IMR-90 (cell line): ENCODE data around the gene FBXL14. TPM values are rescaled to one million over a fixed set of nuclear protein-coding genes. Genes with fewer than 3 reads are reported as not detected.
A peak's percentile ranks its signal among the peaks of the same experiment; 100 is the strongest.

Experiments
- ATAC-seq: fragments of 200-7000 bp; cut with Tn5 transposase; 2 replicates; pipeline ENCODE4 v1.9.1; 2020; ENCODE audit warnings: low read depth, mild to moderate bottlenecking, moderate library complexity
- BruUV-seq: library from RNA; stranded (reverse); fragments of 400-500 nt; replicated peaks from 2 replicates; lab custom pipeline; 2021; lab: Mats Ljungman, UMichigan
- CTCF ChIA-PET: fragments of 300-600 bp; formaldehyde crosslinking; extraction: SDS; loops from one replicate; lab custom pipeline; 2021; ENCODE audit warnings: antibody characterized with exemption; lab: Yijun Ruan, JAX
- POLR2A ChIA-PET: fragments of 300-600 bp; sonication (Branson Sonifier 250); formaldehyde crosslinking; loops from one replicate; lab custom pipeline; 2022; ENCODE audit warnings: antibody characterized with exemption; ENCODE audit not compliant: unreplicated experiment; lab: Charles Lee
- DNase-seq: peaks from one replicate; pipeline ENCODE4 v3.0.0; 2013
- H2AFZ ChIP-seq: replicated peaks from 2 replicates; pipeline ENCODE3; 2013; ENCODE audit warnings: low read length, mild to moderate bottlenecking; ENCODE audit not compliant: poor library complexity
- H2AK5ac ChIP-seq: 2 replicates; pipeline ENCODE4 v1.6.1; 2013; ENCODE audit warnings: low read depth, low read length, inconsistent platforms
- H2AK9ac ChIP-seq: replicated peaks from 2 replicates; pipeline ENCODE3; 2013; ENCODE audit warnings: mild to moderate bottlenecking, low read depth, low read length, moderate library complexity; ENCODE audit not compliant: poor library complexity
- H2BK120ac ChIP-seq: 2 replicates; pipeline ENCODE4 v1.6.1; 2013; ENCODE audit warnings: low read depth, low read length, inconsistent platforms
- H2BK15ac ChIP-seq: 3 replicates; pipeline ENCODE4 v1.6.1; 2013; ENCODE audit warnings: low read depth, low read length, inconsistent platforms
- H2BK20ac ChIP-seq: 2 replicates; pipeline ENCODE4 v1.6.1; 2013; ENCODE audit warnings: low read depth, mild to moderate bottlenecking, inconsistent platforms, low read length, moderate library complexity
- H2BK5ac ChIP-seq: 2 replicates; pipeline ENCODE4 v1.6.1; 2013; ENCODE audit warnings: mild to moderate bottlenecking, low read depth, low read length, inconsistent platforms; ENCODE audit not compliant: poor library complexity, severe bottlenecking
- H3K14ac ChIP-seq: replicated peaks from 2 replicates; pipeline ENCODE4 v1.6.1; 2013; ENCODE audit warnings: low read depth, low read length, inconsistent platforms
- H3K18ac ChIP-seq: 2 replicates; pipeline ENCODE4 v1.6.1; 2013; ENCODE audit warnings: low read depth, low read length, control low read depth
- H3K23ac ChIP-seq: 2 replicates; pipeline ENCODE4 v1.6.1; 2013; ENCODE audit warnings: low read depth, low read length, inconsistent platforms
- H3K27ac ChIP-seq: 2 replicates; pipeline ENCODE4 v1.5.1; 2013; ENCODE audit warnings: mild to moderate bottlenecking, control low read depth, low read length; ENCODE audit not compliant: insufficient read depth
- H3K27me3 ChIP-seq: 2 replicates; pipeline ENCODE4 v1.6.1; 2013; ENCODE audit warnings: low read length; ENCODE audit not compliant: control insufficient read depth, insufficient read depth
- H3K36me3 ChIP-seq: 2 replicates; pipeline ENCODE4 v1.6.1; 2013; ENCODE audit warnings: low read length, mixed read lengths; ENCODE audit not compliant: control insufficient read depth, insufficient read depth
- H3K4ac ChIP-seq: 2 replicates; pipeline ENCODE4 v1.6.1; 2013; ENCODE audit warnings: low read depth, low read length, inconsistent platforms
- H3K4me1 ChIP-seq: 2 replicates; pipeline ENCODE4 v1.6.1; 2013; ENCODE audit warnings: low read length, mixed read lengths; ENCODE audit not compliant: control insufficient read depth, insufficient read depth
- H3K4me2 ChIP-seq: 2 replicates; pipeline ENCODE4 v1.6.1; 2013; ENCODE audit warnings: low read depth, mild to moderate bottlenecking, control low read depth, low read length, moderate library complexity
- H3K4me3 ChIP-seq: 2 replicates; pipeline ENCODE4 v1.5.1; 2013; ENCODE audit warnings: low read depth, mild to moderate bottlenecking, control low read depth, low read length, moderate library complexity; ENCODE audit not compliant: insufficient read depth
- H3K56ac ChIP-seq: 2 replicates; pipeline ENCODE4 v1.6.1; 2013; ENCODE audit warnings: low read length, inconsistent platforms; ENCODE audit not compliant: insufficient read depth; ENCODE audit errors: extremely low read depth
- H3K79me1 ChIP-seq, 2 experiments: 2 replicates each; pipeline ENCODE4 v1.6.1; 2013; ENCODE audit warnings: low read length in 2 of 2, inconsistent platforms in 1 of 2, low read depth in 1 of 2
- H3K9ac ChIP-seq: 2 replicates; pipeline ENCODE4 v1.6.1; 2013; ENCODE audit warnings: low read depth, low read length, control low read depth
- H3K9me1 ChIP-seq: 2 replicates; pipeline ENCODE4 v1.6.1; 2013; ENCODE audit warnings: low read length, inconsistent platforms; ENCODE audit not compliant: insufficient read depth
- H3K9me3 ChIP-seq: 2 replicates; pipeline ENCODE4 v1.6.1; 2013; ENCODE audit warnings: low read length; ENCODE audit not compliant: control insufficient read depth, insufficient read depth
- H4K20me1 ChIP-seq: 2 replicates; pipeline ENCODE4 v1.6.1; 2013; ENCODE audit warnings: low read length, inconsistent platforms; ENCODE audit not compliant: insufficient read depth
- H4K5ac ChIP-seq: 2 replicates; pipeline ENCODE4 v1.6.1; 2013; ENCODE audit warnings: mild to moderate bottlenecking, low read depth, low read length, control low read depth
- H4K8ac ChIP-seq, 2 experiments: 2 replicates each; pipeline ENCODE4 v1.6.1; 2013; ENCODE audit warnings: low read depth in 2 of 2, low read length in 2 of 2, control low read depth in 1 of 2, inconsistent platforms in 1 of 2
- H4K91ac ChIP-seq: 2 replicates; pipeline ENCODE4 v1.6.1; 2013; ENCODE audit warnings: low read depth, low read length, inconsistent platforms; ENCODE audit not compliant: insufficient read depth
- BHLHE40 ChIP-seq: fragments of 150-350 bp; IDR thresholded peaks from 2 replicates; pipeline ENCODE4 v1.6.1; 2016; ENCODE audit warnings: mild to moderate bottlenecking, low read depth, low read length
- CEBPB ChIP-seq: IDR thresholded peaks from 2 replicates; pipeline ENCODE4 v1.6.1; 2012; ENCODE audit warnings: low read depth, low read length, improper control_type of control experiment
- CHD1 ChIP-seq: IDR thresholded peaks from 2 replicates; pipeline ENCODE4 v1.6.1; 2012; ENCODE audit warnings: low read depth, low read length, improper control_type of control experiment
- ELK1 ChIP-seq: fragments of 150-350 bp; IDR thresholded peaks from 2 replicates; pipeline ENCODE4 v1.6.1; 2016; ENCODE audit warnings: low read depth, mild to moderate bottlenecking, low read length, moderate library complexity, borderline replicate concordance
- MAFK ChIP-seq: IDR thresholded peaks from 2 replicates; pipeline ENCODE4 v1.6.1; 2012; ENCODE audit warnings: low read depth, low read length, improper control_type of control experiment
- MXI1 ChIP-seq: IDR thresholded peaks from 2 replicates; pipeline ENCODE4 v1.6.1; 2012; ENCODE audit warnings: low read depth, mild to moderate bottlenecking, low read length, moderate library complexity, borderline replicate concordance
- NFE2L2 ChIP-seq: fragments of 150-350 bp; IDR thresholded peaks from 2 replicates; pipeline ENCODE4 v1.6.1; 2016; ENCODE audit warnings: low read depth, mild to moderate bottlenecking, low read length
- POLR2A ChIP-seq: IDR thresholded peaks from 2 replicates; pipeline ENCODE4 v1.6.1; 2012; ENCODE audit warnings: mild to moderate bottlenecking, low read depth, low read length
- RCOR1 ChIP-seq: IDR thresholded peaks from 2 replicates; pipeline ENCODE4 v1.6.1; 2012; ENCODE audit warnings: mild to moderate bottlenecking, low read length, improper control_type of control experiment; ENCODE audit not compliant: insufficient replicate concordance
- SMC3 ChIP-seq: fragments of 150-350 bp; IDR thresholded peaks from 2 replicates; pipeline ENCODE4 v1.6.1; 2016; ENCODE audit warnings: low read depth, mild to moderate bottlenecking, antibody characterized with exemption, low read length, moderate library complexity
- WGBS, 2 experiments: methylation state at CpG; one replicate each; pipeline versions ENCODE4 v1.1.5 to v1.1.7; 2013; ENCODE audit warnings: missing lambda C conversion rate in 2 of 2; ENCODE audit not compliant: insufficient read length in 1 of 2; ENCODE audit errors: extremely low coverage in 2 of 2; 5-methylcytosine and 5-hydroxymethylcytosine counted together
- dilution Hi-C: fragments of 300-500 bp; cut with HindIII; formaldehyde crosslinking; loops from one replicate; pipeline ENCODE4 v1.14.3; 2018; ENCODE audit warnings: low sequenced_read_pairs; ENCODE audit not compliant: unreplicated experiment
- in situ Hi-C: fragments of 300-500 bp; cut with MboI; formaldehyde crosslinking; loops from 3 replicates; pipeline ENCODE4 v1.14.3; 2019; ENCODE audit warnings: low sequenced_read_pairs, inconsistent platforms, mixed read lengths
- intact Hi-C: fragments of 100-400 bp; cut with micrococcal nuclease; formaldehyde crosslinking; loops from 2 replicates; pipeline ENCODE4 v1.10.0; 2022
- polyA plus RNA-seq, 3 experiments: library from polyadenylated mRNA; depleted of rRNA; stranded (reverse); fragments of >200 nt; gene quantifications; 2 replicates each; pipeline ENCODE4 v1.2.3, GENCODE V29; 2012; ENCODE audit warnings: low replicate concordance in 1 of 3
- total RNA-seq: library from RNA; depleted of rRNA; stranded (reverse); fragments of >200 nt; gene quantifications from 2 replicates; pipeline ENCODE4 v1.2.3, GENCODE V29; 2012
- TF ChIP-seq, protein P1 (sequence below): conservative IDR thresholded peaks from 2 replicates; pipeline ENCODE4 v1.5.1; 2012; ENCODE audit warnings: mild to moderate bottlenecking, low read depth, low read length, improper control_type of control experiment
- TF ChIP-seq, protein P2 (sequence below): fragments of 150-350 bp; IDR thresholded peaks from 2 replicates; pipeline ENCODE4 v1.6.1; 2017; ENCODE audit warnings: mild to moderate bottlenecking, antibody characterized with exemption, low read length, low read depth

Gene FBXL14
- total and polyA plus RNA-seq, 2 of the 4 experiments (the other 2 are of a cell fraction), result 4.7 to 7.3 TPM

DNA sequence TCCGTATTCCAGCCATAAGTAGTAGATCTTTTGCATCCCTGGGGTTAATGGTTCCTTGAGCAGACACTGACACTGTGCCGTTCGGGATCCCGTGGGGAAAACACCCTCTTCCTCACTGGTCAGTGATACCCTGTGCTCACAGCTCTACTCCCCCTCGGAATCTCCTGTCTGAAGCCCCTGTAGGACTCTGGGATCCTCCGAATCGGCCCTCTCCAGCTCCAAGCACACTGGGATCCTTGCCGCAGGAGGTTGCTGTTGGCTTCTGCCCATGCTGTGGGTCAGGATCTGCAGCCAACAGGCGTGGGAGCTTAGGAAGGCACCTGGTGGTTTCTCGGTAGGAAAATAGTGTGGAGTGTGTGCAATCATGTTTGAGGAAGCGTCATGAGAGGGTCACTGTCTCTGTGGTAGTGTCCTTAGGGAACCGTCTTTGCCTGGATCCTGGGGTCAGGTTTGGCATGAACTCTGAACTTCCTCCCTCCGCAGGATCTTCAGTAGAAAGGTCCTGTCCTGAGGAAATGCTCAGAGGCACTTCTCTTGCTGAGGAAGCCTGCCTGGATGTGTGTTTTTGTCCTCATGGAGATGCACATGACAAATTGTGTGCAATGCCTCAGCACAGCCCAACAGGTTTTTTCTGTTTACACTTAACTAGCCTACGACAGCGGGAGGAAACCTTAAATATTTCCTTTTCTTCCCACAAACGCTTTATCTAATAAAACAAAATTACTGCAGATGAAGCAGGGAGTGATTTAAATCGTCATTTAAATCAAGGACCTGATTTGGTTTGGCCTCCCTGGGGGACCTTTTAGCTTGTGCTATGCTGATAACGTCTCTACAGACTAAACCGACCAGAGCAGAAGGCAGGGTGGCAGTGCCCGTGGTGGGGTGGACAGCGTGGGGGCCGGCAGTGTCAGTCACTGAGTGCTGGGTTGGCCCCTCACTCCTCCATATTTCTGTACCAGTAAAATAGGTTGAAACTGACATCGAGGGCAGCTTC is 18.7 kb downstream of the FBXL14 start:
- peak overlapping the region; percentile 71 for H2AFZ ChIP-seq
- H2BK120ac ChIP-seq, result peak overlapping the region; percentile 85
- WGBS, 2 experiments, result 17% methylated on average over 1 of the region's 23 CpGs; no CpG with 5 or more reads in 1 of the 2 experiments
- DNase-seq (peak; percentile 75), ATAC-seq (peak; percentile 16)
- peak overlapping the region; percentile 74 for H3K27ac ChIP-seq
- peak overlapping the region; percentile 34; the same call in 1 of the 3 replicates for H2BK15ac ChIP-seq
- no peaks in the 10 kb centered on the region for H3K27me3 ChIP-seq
- peak overlapping the region; percentile 75 for H3K4me2 ChIP-seq
- ChIA-PET POLR2A (no interaction called here), CTCF (interaction anchor here (1.4 kb wide), 1 partner anchor 458 kb away, joined by 6 read pairs; no protein-coding TSS in a partner anchor)
- peak overlapping the region; percentile 24; the same call in 1 of the 2 replicates for H3K56ac ChIP-seq
- H3K18ac ChIP-seq, result peak overlapping the region; percentile 40
- H3K14ac ChIP-seq, result peak overlapping the region; percentile 82
- H4K8ac ChIP-seq, result peak overlapping the region; percentile 11 to 81; a peak in 3 of 4 replicates
- peaks cover 26 to 75% of the 10 kb centered on the region in 2 experiments for H3K79me1 ChIP-seq
- dilution Hi-C loops, result no loop called here
- H2AK9ac ChIP-seq, result peak overlapping the region; percentile 74
- in situ Hi-C loops, result loop anchor here (25.0 kb wide), 1 partner anchor 663 kb away; no protein-coding TSS in a partner anchor
- no TSS peak for BruUV-seq
- no peaks in the 10 kb centered on the region for H3K36me3 ChIP-seq
- peak overlapping the region; percentile 11 for H3K9ac ChIP-seq
- intact Hi-C loops, result loop anchor here (2.0 to 5.0 kb wide), 3 partner anchors 43 to 293 kb away; no protein-coding TSS in a partner anchor
- H3K4me3 ChIP-seq, result peak overlapping the region; percentile 5; the same call in 1 of the 2 replicates
- peaks cover 35% of the 10 kb centered on the region; the same call in 1 of the 2 replicates for H4K20me1 ChIP-seq
- peak overlapping the region; percentile 66 for H2BK20ac ChIP-seq
- H3K4ac ChIP-seq, result peak overlapping the region; percentile 81
- H3K23ac ChIP-seq, result peak overlapping the region; percentile 64
- H2AK5ac ChIP-seq, result peak overlapping the region; percentile 65
- H4K5ac ChIP-seq, result peak overlapping the region; percentile 43
- peak overlapping the region; percentile 49 for H4K91ac ChIP-seq
- H3K4me1 ChIP-seq, result peaks cover 27% of the 10 kb centered on the region
- no peaks in the 10 kb centered on the region for H3K9me3 ChIP-seq
- peaks cover 28% of the 10 kb centered on the region for H3K9me1 ChIP-seq
- peak overlapping the region; percentile 67 for H2BK5ac ChIP-seq
- TF ChIP-seq, protein P1, sequence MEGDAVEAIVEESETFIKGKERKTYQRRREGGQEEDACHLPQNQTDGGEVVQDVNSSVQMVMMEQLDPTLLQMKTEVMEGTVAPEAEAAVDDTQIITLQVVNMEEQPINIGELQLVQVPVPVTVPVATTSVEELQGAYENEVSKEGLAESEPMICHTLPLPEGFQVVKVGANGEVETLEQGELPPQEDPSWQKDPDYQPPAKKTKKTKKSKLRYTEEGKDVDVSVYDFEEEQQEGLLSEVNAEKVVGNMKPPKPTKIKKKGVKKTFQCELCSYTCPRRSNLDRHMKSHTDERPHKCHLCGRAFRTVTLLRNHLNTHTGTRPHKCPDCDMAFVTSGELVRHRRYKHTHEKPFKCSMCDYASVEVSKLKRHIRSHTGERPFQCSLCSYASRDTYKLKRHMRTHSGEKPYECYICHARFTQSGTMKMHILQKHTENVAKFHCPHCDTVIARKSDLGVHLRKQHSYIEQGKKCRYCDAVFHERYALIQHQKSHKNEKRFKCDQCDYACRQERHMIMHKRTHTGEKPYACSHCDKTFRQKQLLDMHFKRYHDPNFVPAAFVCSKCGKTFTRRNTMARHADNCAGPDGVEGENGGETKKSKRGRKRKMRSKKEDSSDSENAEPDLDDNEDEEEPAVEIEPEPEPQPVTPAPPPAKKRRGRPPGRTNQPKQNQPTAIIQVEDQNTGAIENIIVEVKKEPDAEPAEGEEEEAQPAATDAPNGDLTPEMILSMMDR, result no peak
- TF ChIP-seq RCOR1 (no peak), ELK1 (no peak), SMC3 (no peak), MXI1 (0 out of 2 replicates have a peak, but pooled peaks have one; percentile 29), POLR2A (no peak), MAFK (no peak), BHLHE40 (0 out of 2 replicates have a peak, but pooled peaks have one; percentile 30), CEBPB (no peak; the same call in 1 of the 2 replicates), CHD1 (no peak), NFE2L2 (no peak)
- TF ChIP-seq, protein P2, sequence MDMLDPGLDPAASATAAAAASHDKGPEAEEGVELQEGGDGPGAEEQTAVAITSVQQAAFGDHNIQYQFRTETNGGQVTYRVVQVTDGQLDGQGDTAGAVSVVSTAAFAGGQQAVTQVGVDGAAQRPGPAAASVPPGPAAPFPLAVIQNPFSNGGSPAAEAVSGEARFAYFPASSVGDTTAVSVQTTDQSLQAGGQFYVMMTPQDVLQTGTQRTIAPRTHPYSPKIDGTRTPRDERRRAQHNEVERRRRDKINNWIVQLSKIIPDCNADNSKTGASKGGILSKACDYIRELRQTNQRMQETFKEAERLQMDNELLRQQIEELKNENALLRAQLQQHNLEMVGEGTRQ, result no peak
